Measurements from ENCODE around the gene PSG6. TPM values are rescaled to one million over a fixed set of nuclear protein-coding genes. Genes with fewer than 3 reads are reported as not detected.
"Not testable (repeated sequence)": the region's sequence is repeated elsewhere in the genome, so short reads cannot be mapped to it uniquely, and the experiment has no call there.

The PSG6 gene
- total RNA-seq, 2 donors from 2014 or later: not detected

GRCh38 chr19:42881279-42881678 lies 36.4 kb downstream of the PSG6 start:
- H3K27ac ChIP-seq; H3K9me3 ChIP-seq; DNase-seq (ENCODE audit: low spot score); H3K27me3 ChIP-seq (replicated peaks; ENCODE audit: insufficient read depth); ATAC-seq (ENCODE audit: insufficient number of reproducible peaks, low FRiP score, low read depth); H3K36me3 ChIP-seq; H3K4me3 ChIP-seq; H3K4me1 ChIP-seq (ENCODE audit: control insufficient read depth in 1 of 2, low read depth in 2 of 2): not testable (repeated sequence)

- not testable (repeated sequence) for H3K4me3 ChIP-seq; H3K4me1 ChIP-seq (ENCODE audit: control insufficient read depth in 1 of 2, low read depth in 2 of 2); H3K27ac ChIP-seq; ATAC-seq (ENCODE audit: insufficient number of reproducible peaks, low FRiP score, low read depth); DNase-seq (ENCODE audit: low spot score); H3K27me3 ChIP-seq (replicated peaks; ENCODE audit: insufficient read depth); H3K36me3 ChIP-seq; H3K9me3 ChIP-seq
Observed at GRCh38 chr19:42880621-42881020, 37.1 kb downstream of the PSG6 start.

GRCh38 chr19:42879613-42880012 lies 38.1 kb downstream of the PSG6 start, which contains the start of gene PSG1:
TSS of gene PSG1 (minus strand) at chr19:42879713. CDS start at chr19:42879581, 132 bp downstream.
- no peak for DNase-seq (ENCODE audit: low spot score)
- ATAC-seq (ENCODE audit: insufficient number of reproducible peaks, low FRiP score, low read depth): no peak
- H3K9me3 ChIP-seq: no peaks in the 10 kb centered on the region

GRCh38 chr19:42876596-42876995 lies 41.1 kb downstream of the PSG6 start:
- not testable (repeated sequence) for H3K27me3 ChIP-seq (replicated peaks; ENCODE audit: insufficient read depth); ATAC-seq (ENCODE audit: insufficient number of reproducible peaks, low FRiP score, low read depth); H3K36me3 ChIP-seq; H3K4me3 ChIP-seq; H3K9me3 ChIP-seq; H3K4me1 ChIP-seq (ENCODE audit: control insufficient read depth in 1 of 2, low read depth in 2 of 2); H3K27ac ChIP-seq; DNase-seq (ENCODE audit: low spot score)

More at GRCh38 chr19:42879613-42880012, 38.1 kb downstream of the PSG6 start, which contains the start of gene PSG1:
- Histone ChIP-seq H3K36me3 (no peaks in the 10 kb centered on the region), H3K27ac (no peak within 1 kb of the TSS), H3K4me3 (no peak within 1 kb of the TSS), H3K27me3 (replicated peaks; ENCODE audit: insufficient read depth) (no peaks in the 10 kb centered on the region), H3K4me1 (ENCODE audit: control insufficient read depth in 1 of 2, low read depth in 2 of 2) (no peaks in the 10 kb centered on the region)
- TF ChIP-seq CTCF (IDR thresholded peaks at IDR 0.05): no peak

GRCh38 chr19:42875881-42876280 lies 41.8 kb downstream of the PSG6 start:
- H3K36me3 ChIP-seq; ATAC-seq (ENCODE audit: insufficient number of reproducible peaks, low FRiP score, low read depth); DNase-seq (ENCODE audit: low spot score); H3K27me3 ChIP-seq (replicated peaks; ENCODE audit: insufficient read depth); H3K9me3 ChIP-seq; H3K27ac ChIP-seq; H3K4me3 ChIP-seq; H3K4me1 ChIP-seq (ENCODE audit: control insufficient read depth in 1 of 2, low read depth in 2 of 2): not testable (repeated sequence)

- H3K4me3 ChIP-seq; H3K27me3 ChIP-seq (replicated peaks; ENCODE audit: insufficient read depth); H3K4me1 ChIP-seq (ENCODE audit: control insufficient read depth in 1 of 2, low read depth in 2 of 2); H3K36me3 ChIP-seq; H3K9me3 ChIP-seq; H3K27ac ChIP-seq; ATAC-seq (ENCODE audit: insufficient number of reproducible peaks, low FRiP score, low read depth); DNase-seq (ENCODE audit: low spot score): not testable (repeated sequence)
Observed at GRCh38 chr19:42874901-42875813, 42.5 kb downstream of the PSG6 start.

GRCh38 chr19:42874136-42874535 lies 43.6 kb downstream of the PSG6 start:
- H3K4me1 ChIP-seq (ENCODE audit: control insufficient read depth in 1 of 2, low read depth in 2 of 2); H3K27me3 ChIP-seq (replicated peaks; ENCODE audit: insufficient read depth); ATAC-seq (ENCODE audit: insufficient number of reproducible peaks, low FRiP score, low read depth); H3K36me3 ChIP-seq; H3K9me3 ChIP-seq; DNase-seq (ENCODE audit: low spot score); H3K4me3 ChIP-seq; H3K27ac ChIP-seq: not testable (repeated sequence)

- H3K4me1 ChIP-seq (ENCODE audit: control insufficient read depth in 1 of 2, low read depth in 2 of 2): no peaks in the 10 kb centered on the region
- H3K9me3 ChIP-seq: no peaks in the 10 kb centered on the region
- H3K36me3 ChIP-seq: no peaks in the 10 kb centered on the region
- no peaks in the 10 kb centered on the region for H3K27me3 ChIP-seq (replicated peaks; ENCODE audit: insufficient read depth)
- no peak overlapping the region for H3K27ac ChIP-seq
- no peak overlapping the region for H3K4me3 ChIP-seq
- DNase-seq (ENCODE audit: low spot score) (no peak), ATAC-seq (ENCODE audit: insufficient number of reproducible peaks, low FRiP score, low read depth) (no peak)
- TF ChIP-seq CTCF (IDR thresholded peaks at IDR 0.05): no peak
Observed at GRCh38 chr19:42872608-42873007, 45.1 kb downstream of the PSG6 start.

All from thoracic aorta (tissue), 2 donors.